ENCODE data around the gene THSD4.
A peak's percentile ranks its signal among the peaks of the same experiment; 100 is the strongest.

The THSD4 gene

DNA sequence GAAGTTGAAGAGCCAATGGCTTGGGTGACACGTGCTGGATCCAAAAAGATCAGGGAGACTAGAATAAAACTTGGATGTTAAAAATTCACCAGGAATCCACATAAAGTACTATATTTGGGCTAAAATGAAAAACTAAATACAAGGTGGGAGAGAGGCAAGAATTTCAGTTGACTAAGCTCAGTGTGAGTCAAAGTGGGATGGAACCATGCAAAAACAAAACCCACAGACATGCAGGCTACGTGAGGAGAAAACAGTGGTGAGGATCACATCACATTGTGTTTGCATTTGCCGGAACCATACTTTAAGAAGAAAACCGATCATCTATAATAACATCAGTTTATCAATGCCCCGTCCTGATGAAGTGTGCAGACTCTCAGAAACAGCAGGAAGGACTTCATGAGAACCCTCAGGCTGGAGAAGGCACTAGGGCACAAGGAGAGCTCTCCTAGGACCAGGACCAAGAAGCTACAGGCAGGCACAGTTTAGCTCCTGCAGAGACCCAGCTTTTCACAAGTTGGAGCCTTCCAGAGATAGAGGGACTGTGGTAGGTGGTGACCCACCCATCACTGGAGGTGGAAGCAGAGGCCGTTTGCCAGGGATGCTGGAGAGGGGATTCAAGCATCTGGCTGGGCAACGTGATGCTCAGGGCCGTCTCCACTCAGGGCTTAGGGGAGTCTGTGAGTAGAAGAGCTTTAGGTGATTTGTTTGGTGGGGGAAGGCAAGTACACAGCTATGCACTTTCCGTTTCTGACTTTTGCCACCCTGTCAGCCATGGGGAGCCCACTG lies 666.1 kb downstream of the THSD4 start:
- no peak for DNase-seq

DNA sequence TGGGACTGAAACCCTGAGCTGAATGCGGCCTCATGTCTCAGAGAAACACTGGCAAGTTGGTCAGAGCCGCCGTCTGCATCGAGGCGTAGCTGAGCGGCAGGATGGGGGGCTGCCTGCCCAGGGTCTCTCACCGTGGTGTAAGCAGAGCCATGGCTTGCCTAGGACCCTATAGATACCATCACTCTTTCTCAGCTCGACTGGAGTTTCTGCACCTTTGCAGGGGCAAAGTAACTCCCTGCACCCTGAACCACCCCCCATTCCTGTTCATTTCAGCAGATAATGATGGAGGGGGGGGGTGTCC lies 666.6 kb downstream of the THSD4 start:
- DNase-seq = no peak

DNA sequence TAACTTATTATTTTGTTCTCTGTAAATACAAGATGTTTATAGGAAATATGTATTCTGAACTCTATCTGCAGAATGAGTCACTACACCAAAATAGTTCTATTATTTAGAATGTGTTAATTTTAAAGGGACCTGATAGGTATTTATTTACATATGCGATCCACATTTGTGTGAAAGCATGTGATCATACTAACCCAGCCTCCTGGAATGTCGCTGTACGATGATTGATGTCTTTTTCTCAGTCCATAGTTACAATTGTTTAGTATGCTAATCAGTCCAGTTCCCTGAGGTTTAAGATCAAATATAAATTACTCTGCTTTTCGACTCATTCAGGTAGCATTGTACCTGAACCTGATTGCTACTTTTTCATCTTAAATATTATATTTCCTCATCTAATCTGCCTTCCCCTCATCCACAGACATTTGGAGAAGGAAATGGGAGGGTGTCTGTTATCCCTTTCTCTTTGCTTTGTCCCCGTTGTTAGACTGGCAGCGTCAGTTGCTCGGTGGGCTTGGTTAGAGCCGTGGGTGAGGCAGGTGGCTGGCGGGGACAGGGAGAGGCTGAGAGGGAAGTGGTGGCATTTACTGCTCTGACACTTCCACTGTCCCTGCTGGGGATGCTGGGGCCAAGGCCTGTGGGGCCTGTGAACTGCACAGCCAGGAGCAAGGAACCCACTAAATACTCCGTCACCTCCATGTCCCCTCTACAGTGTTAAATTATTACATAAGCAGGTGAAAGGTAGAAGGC lies 667.3 kb downstream of the THSD4 start:
- DNase-seq = no peak

DNA sequence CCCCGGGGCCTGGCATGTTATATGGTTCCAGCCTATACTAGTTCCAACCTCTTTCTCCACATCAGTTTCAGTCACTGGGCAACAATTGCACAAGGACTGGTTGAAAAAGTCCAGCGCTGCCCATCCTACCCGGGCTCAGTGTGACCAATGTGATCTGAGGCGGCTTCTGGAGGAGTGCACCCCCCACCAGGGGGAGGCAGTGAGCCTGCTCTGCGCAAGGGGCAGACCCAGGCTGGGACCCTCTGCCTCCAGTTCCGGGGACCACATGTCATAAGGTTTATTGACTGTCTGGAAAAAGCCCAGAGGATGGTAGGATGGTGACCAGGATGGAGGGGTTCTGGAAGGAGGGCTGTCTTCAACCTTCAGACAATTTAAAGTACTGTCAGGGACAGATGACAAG lies 669.4 kb downstream of the THSD4 start:
- DNase-seq = peak; percentile 5

DNA sequence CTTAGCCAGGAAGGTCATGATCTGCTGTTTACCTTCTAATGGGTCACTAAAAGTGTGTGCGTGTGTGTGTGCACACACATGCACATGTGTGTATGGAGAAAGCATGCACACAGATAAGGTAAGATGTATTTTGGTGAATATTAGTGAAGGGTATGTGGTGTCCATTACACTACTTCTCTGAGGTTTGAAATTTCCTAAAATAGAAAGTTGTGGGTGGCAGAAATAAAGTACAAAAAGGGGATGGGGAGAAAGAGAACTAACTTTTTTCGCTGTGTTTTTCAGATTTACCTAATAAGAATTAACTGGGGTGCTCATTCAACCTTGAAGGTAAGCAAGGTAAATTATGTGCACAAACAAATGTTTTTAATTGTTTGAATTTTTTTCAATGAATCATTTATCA lies 670.7 kb downstream of the THSD4 start:
- no peak for DNase-seq

DNA sequence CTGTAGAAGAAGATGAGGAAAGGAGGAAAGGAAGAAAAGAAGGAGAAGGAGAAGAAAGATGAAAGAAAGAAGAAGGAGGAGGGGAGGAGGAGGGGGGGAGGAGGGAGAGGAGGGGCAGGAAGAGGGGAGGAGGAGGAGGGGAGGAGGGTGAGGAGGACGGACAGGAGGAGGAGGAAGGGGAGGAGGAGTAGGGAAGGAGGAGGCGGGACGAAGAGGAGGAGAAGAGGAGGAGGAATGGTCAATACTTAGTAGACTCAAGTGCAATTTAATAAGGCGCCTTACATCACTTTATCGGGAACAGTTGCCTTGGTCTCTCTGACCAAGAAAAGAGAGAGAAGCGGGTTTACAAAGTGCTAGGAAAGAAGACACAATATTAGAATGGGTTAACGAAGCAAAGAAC lies 671.4 kb downstream of the THSD4 start:
- DNase-seq = no peak

DNA sequence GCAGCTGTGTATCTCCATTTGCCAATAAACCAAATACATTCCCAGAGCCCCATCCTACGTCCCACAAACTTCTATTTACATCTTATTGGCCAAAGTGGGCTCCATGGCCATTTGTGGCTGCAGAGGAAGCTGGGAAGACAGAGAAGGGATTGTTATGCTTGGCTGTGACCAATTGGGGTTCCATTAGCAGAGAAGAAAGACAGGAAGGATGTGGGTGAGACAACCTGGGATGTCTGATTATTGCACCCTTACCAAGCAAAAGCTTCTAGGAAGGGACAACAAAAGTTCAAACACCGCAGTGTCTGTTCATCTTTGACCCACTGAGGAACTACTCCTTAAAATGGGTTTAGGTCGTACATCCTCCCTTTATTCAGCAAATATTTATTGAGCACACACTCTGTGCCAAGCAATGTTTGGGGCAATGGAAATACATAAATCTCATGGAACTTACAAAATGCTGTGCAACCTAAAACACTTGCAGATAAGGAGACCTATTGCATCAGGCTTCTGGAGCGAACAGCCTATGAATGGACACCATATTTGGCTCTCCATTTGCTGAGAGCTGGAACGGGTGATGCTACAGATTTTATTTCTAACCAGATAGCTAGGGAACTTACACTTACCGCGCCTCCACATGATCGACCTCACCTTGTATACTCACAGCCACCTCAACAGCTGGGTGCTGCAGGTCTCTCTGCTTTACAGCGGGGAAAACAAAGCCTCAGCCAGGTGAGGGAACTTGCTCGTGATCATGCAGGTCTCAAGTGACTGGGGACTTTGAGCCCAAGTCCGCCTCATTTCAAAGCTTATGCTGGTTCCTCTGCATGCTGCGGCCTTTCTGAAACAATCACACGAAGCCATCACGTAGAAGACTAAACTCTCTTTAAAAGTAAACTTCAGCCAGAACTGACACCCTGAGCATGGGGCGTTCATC lies 673.6 kb downstream of the THSD4 start:
- DNase-seq = no peak

DNA sequence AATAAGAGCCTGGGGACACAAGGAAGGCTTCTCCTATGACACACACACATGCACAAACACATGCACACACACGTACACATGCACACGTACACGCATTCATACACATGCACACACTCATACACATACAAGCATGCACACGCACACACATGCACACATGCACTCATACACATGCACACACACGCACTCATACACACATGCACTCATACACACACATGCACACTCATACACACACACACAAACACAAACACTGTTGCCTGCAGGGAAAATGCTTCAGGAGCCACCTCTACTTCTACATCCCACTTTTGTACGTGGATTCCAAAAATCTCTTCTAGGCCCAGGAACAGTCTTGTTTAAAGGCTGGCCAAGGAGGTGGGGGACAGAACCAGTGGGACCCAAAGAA lies 674.3 kb downstream of the THSD4 start:
- no peak for DNase-seq

DNA sequence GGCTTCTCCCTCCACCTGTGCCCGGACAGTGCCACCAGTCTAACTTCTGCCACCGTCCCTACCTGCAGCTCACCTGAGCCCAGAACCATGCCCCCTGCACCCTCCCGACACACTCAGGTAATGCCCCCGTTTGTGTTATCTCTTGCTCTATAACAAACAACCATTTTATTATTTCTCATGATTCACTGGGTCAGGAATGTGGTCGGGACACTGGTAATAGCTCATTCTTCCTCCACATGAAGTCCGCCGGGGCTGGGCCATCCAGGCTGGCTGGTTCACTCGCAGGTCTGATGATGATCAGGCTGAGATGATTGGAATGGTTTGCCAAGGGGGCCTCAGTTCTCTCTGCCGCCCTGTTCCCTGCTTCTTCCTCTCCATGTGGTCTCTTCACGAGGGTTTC lies 674.8 kb downstream of the THSD4 start:
- no peak for DNase-seq

DNA sequence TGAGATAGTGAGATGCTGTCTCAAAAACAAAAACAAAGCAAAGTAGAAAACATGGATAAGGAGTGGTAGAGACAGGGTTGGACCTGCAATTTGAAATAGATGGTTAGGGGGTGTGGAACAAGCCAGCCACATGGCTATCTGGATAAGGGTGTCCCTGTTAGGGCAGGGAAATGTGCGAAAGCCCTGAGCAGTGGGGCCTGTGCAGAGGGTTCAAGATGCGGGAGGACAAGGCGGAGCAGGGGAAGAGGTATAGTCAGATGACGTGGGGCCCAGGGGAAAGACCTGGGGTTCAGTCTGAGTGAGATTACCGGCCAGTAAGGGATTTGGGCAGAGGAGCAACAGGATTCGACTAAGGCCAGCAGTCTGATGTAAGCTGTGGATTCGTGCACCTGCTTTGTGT lies 676.7 kb downstream of the THSD4 start:
- DNase-seq = no peak

DNA sequence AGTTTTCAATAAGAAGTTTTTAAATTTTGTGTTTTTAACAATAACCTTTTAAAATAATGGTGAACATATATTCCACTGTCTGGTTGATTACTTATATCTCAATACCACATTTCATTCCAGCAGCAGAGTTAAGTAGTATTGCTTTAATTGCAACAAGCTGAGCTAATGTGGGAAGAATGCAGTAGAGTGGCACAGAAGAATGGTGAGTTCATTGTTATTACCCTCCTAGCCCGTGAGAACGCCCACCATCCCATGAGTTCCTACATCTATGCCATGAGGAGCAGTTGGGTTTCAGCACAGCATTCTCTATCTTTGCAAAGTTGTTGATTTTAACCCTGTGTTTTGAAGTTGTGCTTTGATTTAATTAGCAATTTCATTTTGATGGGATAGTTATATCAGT lies 677.2 kb downstream of the THSD4 start:
- no peak for DNase-seq

DNA sequence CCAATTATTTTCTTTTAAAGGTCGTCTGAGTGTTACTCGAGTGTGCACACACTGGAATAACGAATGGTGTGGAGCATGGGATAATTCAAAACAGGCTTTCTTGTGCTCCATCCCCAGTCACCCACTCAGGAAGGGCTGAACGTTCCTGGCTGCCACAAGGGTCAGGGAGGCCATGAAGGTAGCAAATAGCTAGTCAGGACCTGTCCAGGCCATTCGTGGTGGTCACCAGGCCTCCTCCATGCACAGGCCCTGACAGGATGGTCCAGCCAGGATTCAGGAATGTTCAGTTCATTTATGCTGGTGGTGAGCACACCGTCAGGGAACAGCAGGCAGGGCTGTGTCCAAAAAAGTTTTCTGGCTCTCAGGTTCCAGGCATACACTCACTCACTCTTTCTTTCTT lies 683.4 kb downstream of the THSD4 start:
- DNase-seq = no peak

DNA sequence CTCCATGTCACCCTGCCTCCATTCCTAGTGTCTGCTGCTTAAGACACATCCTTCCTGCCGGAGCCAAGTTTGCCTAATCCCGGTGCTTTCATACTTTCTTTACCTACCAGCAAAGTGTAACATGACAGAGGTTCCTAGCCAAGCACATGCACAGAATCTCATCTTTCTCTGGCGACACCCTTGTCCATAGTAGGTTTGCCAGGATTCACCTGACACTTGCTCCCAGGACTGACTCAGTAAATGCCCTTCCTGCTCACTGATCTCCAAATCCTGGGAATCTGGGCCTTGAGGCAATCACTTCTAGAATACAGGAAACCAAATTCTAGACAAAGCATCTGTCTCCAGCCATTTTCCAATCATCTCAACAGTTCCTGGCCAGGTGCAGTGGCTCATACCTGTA lies 684.9 kb downstream of the THSD4 start:
- DNase-seq = no peak

DNA sequence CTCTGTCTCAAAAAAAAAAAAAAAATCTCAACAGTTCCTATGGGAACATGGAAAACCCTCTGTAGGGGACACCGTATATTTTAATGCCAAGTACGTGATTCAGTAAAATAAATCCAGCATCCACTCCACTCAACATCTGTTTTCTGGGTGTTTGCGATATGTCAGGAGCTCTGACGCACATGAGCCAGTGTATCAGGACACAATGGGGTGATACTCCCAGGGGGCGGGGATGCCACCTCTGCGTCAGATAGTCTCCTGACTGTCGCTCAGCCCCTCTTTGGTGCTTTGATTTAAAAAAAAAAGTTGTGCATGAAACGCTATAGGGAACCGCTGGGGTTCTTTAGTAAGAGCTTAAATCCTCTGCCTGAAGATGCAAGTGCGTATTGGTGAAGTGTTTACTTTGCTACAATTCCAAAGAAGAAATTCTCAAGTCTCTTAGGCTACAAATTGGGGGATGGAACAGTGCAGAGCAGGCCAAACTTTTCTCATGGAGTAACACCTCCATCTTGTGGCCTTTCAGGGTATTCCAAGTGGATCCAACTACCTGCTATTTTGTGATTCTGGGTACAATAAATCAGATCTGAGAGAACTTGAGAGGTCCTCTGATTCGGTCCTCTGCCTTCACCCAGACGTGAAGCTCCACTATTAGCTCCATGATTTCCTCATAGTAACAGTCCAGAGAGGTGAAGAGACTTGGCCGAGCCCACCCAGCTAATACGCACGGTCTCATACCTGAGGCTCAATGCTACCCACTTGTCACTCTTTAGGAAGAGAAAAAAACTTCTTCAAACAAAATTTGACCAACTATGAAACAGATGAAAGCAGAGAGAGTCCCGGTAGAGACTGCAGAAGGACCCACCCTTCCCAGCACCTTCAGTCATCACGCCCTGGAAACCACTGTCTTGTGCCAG lies 685.8 kb downstream of the THSD4 start:
- DNase-seq = peak; percentile 54

DNA sequence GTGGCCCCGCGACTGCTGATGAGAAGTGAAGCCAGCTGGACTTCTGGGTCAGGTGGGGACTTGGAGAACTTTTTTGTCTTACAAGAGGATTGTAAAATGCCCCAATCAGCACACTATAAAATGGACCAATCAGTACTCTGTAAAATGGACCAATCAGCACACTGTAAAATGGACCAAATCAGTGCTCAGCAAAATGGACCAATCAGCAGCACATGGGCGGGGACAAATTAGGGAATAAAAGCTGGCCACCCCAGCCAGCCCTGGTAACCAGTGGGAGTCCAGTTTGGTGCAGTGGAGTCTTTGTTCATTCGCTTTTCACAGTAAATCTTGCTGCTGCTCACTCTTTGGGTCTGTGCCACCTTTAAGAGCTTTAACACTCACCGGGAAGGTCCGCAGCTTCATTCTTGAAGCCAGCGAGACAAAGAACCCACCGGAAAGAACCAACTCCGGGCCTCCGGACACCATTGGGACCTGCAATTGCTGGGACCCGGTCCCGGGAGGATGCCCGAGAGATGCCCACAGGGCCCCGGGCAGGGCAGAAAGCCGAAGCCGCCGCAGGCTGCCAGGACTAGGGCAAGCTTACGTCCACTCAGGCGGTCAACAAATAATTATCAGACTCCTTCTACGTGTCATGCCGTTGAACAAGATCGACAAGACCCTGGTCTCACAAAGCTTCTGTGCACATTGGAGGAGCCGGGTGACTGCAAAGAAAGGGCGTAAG lies 686.8 kb downstream of the THSD4 start:
- DNase-seq = no peak

DNA sequence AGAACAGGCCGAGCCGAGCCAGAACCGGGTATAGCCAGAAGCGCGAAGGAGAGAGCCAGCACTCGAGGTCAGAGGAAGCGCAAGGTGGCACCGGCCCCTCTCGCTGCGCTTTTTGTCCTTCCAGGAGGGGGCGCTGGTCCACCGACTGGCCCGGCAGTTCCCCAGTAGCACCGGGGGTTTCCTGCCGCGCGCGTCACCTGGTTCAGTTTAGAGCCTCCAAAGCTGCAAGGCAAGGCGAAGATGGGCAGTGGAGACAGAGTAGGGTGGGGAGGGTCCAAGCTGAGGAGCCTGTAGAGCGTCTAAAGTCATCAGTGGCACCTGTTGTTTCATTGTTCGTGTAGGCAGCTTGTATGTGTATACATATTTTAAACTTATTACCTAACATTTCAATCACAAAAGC lies 687.5 kb downstream of the THSD4 start:
- peak; percentile 70 for DNase-seq

DNA sequence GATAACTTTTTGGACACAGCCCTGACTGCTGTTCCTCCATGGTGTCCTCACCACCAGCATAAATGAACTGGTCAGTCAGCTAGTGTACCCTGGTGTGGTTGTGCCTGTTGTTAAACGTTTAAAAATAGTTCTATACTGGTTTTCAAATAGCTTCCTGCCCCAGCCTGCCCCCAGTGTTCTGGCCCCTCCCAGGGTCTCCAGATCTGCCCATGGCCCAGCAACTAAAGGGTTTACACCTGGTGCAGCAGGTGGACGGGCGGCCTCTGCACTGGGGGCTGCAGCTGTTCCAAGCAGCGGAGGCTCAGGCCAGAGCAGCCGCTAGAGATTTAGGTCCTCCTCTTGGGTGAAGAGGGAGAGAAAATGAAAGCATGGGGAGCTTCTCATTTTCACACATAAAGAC lies 689.0 kb downstream of the THSD4 start:
- peak; percentile 25 for DNase-seq

DNA sequence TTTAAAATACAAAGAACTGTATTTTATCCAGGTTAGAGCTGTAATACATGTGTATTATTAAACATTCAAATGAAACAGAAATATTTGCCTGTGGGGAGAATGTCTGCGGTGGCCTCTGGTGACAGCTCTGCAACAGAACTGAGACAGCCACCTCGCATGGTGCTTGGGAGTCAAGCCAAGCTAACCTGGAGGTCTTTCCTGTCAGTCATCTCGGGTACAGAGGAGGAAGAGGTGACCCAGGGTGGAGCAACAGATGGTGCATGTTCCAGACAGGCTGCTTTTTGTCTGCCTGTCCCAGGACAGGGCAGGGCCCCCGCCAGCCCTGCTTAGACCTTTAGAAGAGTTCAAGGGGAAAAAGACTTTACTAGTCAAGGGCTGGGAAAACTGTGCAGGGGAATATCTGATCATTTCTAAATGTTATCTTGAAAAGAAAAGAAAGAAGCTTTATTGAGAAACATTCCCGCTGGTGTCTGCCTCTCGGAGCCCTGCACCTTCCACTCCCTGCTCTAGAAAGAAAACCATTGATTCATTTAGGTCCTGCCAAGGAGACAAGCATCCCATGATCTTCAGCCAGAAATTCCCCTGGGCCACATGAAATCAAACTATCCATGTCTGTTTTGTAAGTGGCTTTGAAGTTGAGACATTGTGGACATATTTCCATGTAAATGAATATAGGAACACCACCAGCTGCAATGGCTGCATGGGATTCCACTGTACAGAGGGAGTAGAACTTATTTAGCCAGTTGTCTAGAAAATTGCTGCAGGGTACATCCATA lies 689.6 kb downstream of the THSD4 start:
- peak; percentile 17 for DNase-seq

DNA sequence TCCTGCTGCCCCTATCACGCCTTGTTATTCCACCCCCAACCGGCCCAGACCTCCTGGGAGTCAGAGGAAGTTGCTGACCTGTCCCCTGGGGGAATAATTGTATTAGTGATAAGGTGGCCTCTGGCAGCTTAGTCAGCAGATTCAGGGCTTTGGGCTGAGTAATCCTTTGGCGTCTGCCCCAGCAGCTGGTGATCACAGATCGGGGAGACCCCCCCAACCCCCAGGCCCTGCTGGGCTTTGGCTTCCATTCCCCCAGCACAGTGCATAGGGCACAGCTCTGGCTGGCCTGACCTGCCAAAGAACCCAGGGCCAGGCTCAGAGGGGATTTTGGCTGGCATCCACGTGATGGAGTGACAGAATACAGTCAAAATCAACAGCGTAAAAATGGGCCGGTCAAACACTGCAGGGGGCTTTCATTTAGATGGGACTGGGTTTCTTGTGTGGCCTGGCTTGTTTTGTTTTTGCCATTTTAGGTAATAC lies 691.2 kb downstream of the THSD4 start:
- peak; percentile 71 for DNase-seq

DNA sequence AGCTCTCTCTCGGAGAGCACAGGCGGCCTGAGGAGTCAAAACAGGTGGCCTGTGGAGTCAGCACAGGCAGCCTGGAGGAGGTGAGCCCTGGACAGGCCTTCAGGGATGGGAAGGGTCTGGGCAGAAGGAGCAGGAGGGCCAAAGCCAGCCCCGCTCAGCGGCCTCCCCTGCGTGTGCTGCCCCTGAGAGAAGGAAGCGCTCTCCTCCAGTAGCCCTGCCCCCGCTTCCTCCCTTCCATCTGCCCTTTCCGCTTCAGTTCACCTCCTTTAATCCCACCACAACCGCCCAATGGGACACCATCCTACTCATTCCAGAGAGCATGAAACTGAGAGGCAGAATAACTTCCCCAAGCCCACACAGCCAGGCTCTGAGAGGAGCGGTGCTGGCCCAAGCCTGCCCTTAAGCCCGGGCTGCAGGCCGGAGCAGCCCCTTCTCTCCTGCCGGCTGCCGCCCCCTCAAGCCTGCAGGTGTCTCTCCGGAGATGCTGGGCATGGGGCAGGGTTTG lies 691.9 kb downstream of the THSD4 start:
- peak; percentile 52 for DNase-seq

DNA sequence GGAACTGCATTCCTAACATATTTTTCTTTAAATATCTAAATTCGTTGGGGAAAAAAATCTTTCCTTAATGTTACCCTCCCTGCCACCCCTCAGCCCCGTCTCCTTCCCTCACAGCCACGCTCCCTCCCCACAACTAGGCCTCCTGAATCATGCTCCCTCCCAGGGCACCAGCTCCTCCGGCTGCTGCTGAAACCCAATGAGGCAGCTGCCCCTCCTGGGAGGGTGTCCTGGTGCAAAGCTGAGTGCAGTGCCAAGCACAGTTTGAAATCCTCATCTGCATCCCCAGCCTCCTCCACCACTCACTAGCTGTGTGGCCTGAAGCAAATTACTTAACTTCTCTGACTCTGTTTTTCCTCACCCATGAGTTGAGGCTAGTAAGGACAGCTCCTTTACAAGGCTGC lies 692.4 kb downstream of the THSD4 start:
- DNase-seq = peak; percentile 12

All from NCI-H69 (cell line).